K562 (cell line): ENCODE measurements around the gene SMARCB1. TPM values are rescaled to one million over a fixed set of nuclear protein-coding genes. Genes with fewer than 3 reads are reported as not detected.
A peak's percentile ranks its signal among the peaks of the same experiment; 100 is the strongest.

Source experiments
- AFF4 ChIP-seq: sonication (generic); formaldehyde crosslinking; IDR thresholded peaks from 2 replicates; pipeline ENCODE4 v1.8.0; 2023; ENCODE audit warnings: mild to moderate bottlenecking, missing genetic modification reagents
- BCL6 ChIP-seq: fragments of 250-450 bp; sonication (Bioruptor Pico); IDR thresholded peaks from 2 replicates; pipeline ENCODE4 v1.4.0; 2020
- CREM ChIP-seq: IDR thresholded peaks from 2 replicates; pipeline ENCODE4 v1.6.1; 2014; ENCODE audit warnings: antibody characterized with exemption, low read depth
- CTCFL ChIP-seq: IDR thresholded peaks from 2 replicates; pipeline ENCODE4 v1.6.1; 2011; ENCODE audit warnings: borderline replicate concordance, low read depth, mild to moderate bottlenecking, moderate library complexity, low read length; ENCODE audit not compliant: insufficient read depth, poor library complexity, severe bottlenecking
- E2F4 ChIP-seq: sonication (generic); formaldehyde crosslinking; IDR thresholded peaks from 2 replicates; pipeline ENCODE4 v1.8.0; 2022; ENCODE audit warnings: mild to moderate bottlenecking, low read depth, missing genetic modification reagents
- ERF ChIP-seq: fragments of 450-650 bp; formaldehyde crosslinking; IDR thresholded peaks from 2 replicates; pipeline ENCODE4 v1.4.0; 2020; ENCODE audit warnings: mild to moderate bottlenecking, mixed read lengths
- HMGXB4 ChIP-seq: sonication (generic); formaldehyde crosslinking; IDR thresholded peaks from 2 replicates; pipeline ENCODE4 v1.8.1; 2023; ENCODE audit warnings: mild to moderate bottlenecking, missing genetic modification reagents
- NRF1 ChIP-seq, 2 experiments: fragments of 450-650 bp; IDR thresholded peaks in 1 of 2; conservative IDR thresholded peaks in 1 of 2; 2 replicates each; pipeline ENCODE4 v1.6.1; 2014; ENCODE audit warnings: mild to moderate bottlenecking in 2 of 2
- TFAP4 ChIP-seq: sonication (generic); formaldehyde crosslinking; IDR thresholded peaks from 2 replicates; pipeline ENCODE4 v1.8.0; 2022; ENCODE audit warnings: missing genetic modification reagents, mild to moderate bottlenecking, moderate library complexity, borderline replicate concordance
- U2AF2 ChIP-seq: fragments of 200-400 bp; formaldehyde crosslinking; optimal IDR thresholded peaks from 2 replicates; pipeline ENCODE3; 2017; ENCODE audit warnings: low read depth, mild to moderate bottlenecking, low read length
- ZNF347 ChIP-seq: fragments of 450-650 bp; formaldehyde crosslinking; IDR thresholded peaks from 2 replicates; pipeline ENCODE4 v1.4.0; 2020; ENCODE audit warnings: low read depth, mild to moderate bottlenecking, moderate library complexity
- ZNF449 ChIP-seq: fragments of 250-450 bp; sonication (Bioruptor Pico); IDR thresholded peaks from 2 replicates; pipeline ENCODE4 v1.8.0; 2022; ENCODE audit warnings: moderate library complexity, mild to moderate bottlenecking, inconsistent platforms
- ZNF785 ChIP-seq: fragments of 250-450 bp; sonication (Bioruptor Pico); IDR thresholded peaks from 2 replicates; pipeline ENCODE4 v1.4.0; 2020; ENCODE audit warnings: mild to moderate bottlenecking
- ZZZ3 ChIP-seq: fragments of 450-650 bp; IDR thresholded peaks from 2 replicates; pipeline ENCODE4 v1.6.1; 2016; ENCODE audit warnings: antibody characterized with exemption, mild to moderate bottlenecking, moderate library complexity
- polyA plus RNA-seq, 8 experiments: library from polyadenylated mRNA; depleted of rRNA in 4 of 8; stranded (reverse) in 5 of 8; unstranded in 3 of 8; fragments of >200 nt; fragmentation: Nextera tagmentation in 2 of 8; fragmentation: Illumina TruSeq in 1 of 8; extraction: Ambion mirVana in 2 of 8; extraction: Trizol in 1 of 8; gene quantifications; 2 replicates each; pipeline versions ENCODE4 v1.2.1 to v1.2.3, GENCODE V29; 2011 to 2014; ENCODE audit warnings: inconsistent platforms in 1 of 8, missing spikeins in 1 of 8
- total RNA-seq, 7 experiments: library from RNA; depleted of rRNA in 6 of 7; stranded (reverse); fragments of >200 nt in 6 of 7; fragmentation: Illumina TruSeq in 2 of 7; extraction: Trizol in 2 of 7; gene quantifications; 2 replicates each; pipeline versions ENCODE4 v1.2.1 to v1.2.3, GENCODE V29; 2011 to 2021; ENCODE audit warnings: low replicate concordance in 1 of 7

The SMARCB1 gene
- total and polyA plus RNA-seq, 9 of the 15 experiments (the other 6 are each of a cell fraction or from before 2014, with no cell fraction given), result 1.2 to 113 (median 65.4) TPM

GRCh38 chr22:23857606-23858483 is 71.1 kb downstream of the SMARCB1 start, which contains the start of gene SLC2A11 (continued):
- TF ChIP-seq HMGXB4 (CRISPR knock-in tag), result no peak
- no peak for TF ChIP-seq ZNF785
- peak; percentile 98 for TF ChIP-seq TFAP4 (CRISPR knock-in tag)
- no peak for TF ChIP-seq BCL6 (CRISPR knock-in tag)
- no peak for TF ChIP-seq ZZZ3
- TF ChIP-seq ZNF449, result no peak
- no peak for TF ChIP-seq ERF (CRISPR knock-in tag)
- TF ChIP-seq CREM, result peak; percentile 22; the same call in 1 of the 2 replicates
- 0 out of 2 replicates have a peak, but pooled peaks have one; percentile 38 for TF ChIP-seq AFF4 (CRISPR knock-in tag)
- no peak for TF ChIP-seq U2AF2
- TF ChIP-seq ZNF347 (CRISPR knock-in tag), result no peak
- no peak for TF ChIP-seq E2F4 (CRISPR knock-in tag)
- peak; percentile 89 for TF ChIP-seq CTCFL
- peak; percentile 99 for TF ChIP-seq NRF1 (conservative IDR thresholded peaks at IDR 0.05 in 1 of 2, IDR thresholded peaks at IDR 0.05 in 1 of 2)
